CD4-positive, alpha-beta T cell treated with Interleukin-21 for 1 hour (primary cell): ENCODE results near the gene HNF1B.
"Not testable (repeated sequence)": the region's sequence is repeated elsewhere in the genome, so short reads cannot be mapped to it uniquely, and the experiment has no call there.

Source experiments
- DNase-seq: peaks from one replicate; pipeline ENCODE4 v3.0.0-alpha.2; 2020

HNF1B gene

DNA sequence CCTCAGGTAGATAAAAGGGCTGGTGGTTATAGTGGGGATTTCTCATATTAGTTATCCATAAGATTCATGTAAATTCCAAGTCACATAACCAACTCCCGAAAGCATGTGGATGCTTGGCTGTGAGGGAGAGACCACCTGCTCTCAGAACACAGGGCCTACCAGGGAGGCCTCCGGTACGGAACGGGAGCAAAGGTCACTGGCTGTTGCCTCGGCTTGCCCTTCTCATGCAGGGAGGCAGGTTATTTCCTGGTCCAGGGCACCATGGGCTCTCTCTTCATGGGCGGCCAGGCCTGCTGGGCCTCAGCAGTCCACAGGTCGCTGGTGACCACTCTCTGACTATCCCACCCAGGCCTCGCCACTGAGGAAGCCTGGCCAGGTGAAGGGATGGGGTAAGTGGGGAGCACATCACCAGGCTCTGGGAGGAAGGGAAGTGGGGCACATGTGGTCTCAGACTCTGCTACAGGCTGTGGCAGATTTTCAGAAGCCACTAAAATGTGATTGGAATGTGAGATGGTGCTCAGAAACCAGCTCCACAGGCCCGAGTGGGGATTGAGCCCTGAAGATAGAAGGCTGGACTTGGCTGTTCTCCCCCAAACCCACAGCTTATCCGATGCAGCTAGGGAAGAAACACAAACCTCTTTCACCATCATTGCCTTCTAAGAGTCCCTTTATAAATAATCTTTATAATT, 45.4 kb downstream of the HNF1B start:
- DNase-seq, result no peak

DNA sequence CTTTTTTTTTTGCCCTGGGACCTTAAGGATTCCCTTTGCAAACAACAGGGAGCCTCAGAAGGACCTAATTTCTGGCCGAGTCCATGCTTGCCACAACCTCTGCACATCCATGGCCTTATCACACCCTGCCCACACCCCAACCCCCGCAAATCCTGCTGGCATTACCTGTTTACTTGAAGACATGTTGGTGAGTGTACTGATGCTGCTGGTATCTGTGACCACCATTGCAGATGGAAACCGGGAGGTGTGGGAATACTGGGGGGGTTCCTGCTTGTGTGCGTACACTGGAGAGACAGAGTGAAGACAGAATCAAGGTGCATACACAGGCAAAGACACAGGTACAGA, 46.0 kb downstream of the HNF1B start:
- no peak for DNase-seq

DNA sequence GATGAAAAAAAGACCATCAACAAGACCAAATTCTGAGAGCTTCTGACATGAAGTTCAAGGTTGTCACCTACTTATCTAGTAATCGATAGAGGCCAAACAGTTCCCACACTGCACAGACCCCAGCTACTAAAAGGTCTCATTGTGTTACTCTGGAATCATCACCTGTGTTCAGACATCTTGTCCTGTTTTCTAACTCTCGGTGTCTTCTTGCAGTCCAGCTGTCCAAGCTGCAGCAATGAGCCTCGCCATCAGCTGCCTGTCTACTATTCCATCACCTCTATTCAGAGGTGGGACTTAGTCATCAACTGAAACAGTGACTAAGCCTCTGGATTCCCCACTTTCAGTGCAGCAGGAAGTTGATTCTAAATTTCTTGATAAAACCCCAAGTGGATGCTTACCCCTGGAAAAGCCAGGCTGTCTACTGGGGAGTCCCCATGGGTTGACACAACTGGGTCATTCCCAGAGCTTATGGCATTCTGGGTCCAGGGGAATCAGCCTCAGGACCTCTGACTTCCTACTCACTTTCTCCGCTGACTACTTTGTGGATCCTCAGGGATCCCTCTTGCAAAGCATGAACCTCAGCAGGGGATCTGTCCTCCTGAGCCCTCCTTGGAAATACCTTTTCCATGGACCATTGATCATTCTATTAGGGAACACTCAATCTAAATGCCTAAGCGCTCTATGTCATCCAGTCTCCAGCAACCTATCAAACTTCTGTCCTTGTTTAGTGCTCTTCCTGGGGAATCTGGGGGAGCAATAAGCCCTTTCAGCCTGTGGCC, 46.5 kb downstream of the HNF1B start:
- no peak for DNase-seq

DNA sequence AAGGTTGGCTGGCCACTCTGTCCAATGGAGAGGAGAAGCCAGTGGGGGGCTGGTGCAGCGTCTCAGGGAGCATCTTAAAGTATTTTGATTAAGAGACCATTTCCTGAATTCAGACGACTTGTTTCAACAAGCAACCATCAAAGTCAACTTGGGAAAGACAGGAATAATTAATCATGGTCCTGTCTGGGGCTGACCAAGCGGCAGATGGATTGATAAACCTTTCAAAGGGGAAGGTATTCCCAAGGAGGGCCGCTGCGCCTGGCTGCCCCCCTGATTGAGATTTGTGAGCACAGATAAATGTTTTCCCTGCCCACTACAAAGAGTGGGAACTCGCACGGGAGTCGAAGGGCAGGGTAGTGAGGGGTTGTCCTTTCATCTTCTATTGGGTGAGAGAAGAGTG, 47.5 kb downstream of the HNF1B start:
- no peak for DNase-seq

DNA sequence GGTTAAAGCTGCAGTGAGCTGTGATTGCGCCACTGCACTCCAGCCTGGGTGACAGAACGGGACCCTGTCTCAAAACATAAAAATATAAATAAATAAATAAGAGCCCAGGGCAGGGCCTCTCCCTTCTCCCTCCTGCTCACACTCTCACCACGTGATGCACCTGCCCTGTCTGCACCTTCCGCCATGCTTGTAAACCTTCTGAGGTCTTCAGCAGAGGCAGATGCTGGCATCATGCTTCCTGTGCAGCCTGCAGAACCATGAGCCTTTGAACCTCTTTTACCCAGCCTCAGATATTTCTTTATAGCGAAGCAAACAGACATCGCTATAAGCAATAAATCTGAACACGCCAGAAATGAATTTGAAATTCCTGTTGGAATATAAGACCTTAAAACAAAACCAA, 48.5 kb downstream of the HNF1B start:
- no peak for DNase-seq

DNA sequence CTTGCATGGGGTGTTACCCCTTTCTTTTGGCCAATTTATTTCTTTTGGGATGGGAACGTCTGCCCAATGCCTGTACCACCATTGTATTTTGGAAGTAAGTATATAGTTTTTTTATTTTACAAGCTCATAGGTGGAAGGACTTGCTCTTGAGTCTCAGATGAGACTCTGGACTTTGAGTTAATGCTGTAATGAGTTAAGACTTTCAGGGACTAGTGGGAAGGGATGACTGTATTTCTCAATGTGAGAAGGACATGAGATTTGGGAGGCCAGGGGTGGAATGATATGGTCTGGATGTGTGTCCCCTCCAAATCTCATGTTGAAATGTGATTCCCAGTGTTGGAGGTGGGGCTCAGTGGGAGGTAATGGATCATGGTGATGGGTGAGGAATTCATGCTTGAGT, 49.1 kb downstream of the HNF1B start:
- no peak for DNase-seq

DNA sequence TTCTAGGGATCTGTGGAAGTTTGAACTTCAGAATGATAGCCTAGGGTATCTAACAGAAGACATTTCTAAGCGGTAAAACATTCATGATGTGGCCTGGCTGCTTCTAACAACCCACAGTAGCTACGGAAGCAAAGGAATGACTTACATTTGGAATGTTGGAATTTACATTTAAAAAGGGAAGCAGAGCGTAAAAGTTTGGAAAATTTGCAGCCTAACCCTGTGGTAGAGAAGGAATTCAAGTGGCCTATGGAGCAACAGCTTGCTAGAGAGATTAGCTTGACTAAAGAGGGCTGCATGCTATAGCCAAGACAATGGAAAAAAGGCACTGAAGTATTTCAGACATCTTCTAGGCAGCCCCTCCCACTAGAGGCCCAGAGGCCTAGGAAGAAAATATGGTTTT, 50.1 kb downstream of the HNF1B start:
- no peak for DNase-seq

DNA sequence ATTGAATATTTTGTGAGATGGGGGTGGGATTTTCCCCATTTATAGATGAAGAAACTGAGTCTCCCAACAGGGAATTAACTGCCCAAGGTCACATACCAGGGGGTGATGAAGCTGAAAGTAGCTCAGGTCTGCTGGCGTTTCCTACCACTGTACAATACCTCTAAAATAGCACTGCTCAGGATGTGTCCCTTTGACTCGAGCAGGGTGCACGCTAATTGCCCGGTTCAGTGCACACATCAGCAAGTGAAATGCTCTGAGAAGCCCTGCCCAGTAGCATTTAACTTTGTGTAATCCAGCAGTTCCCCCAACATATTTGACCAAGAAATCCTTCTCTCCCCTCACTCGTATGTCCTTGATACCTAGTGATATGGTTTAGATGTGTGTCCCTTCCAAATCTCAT, 51.5 kb downstream of the HNF1B start:
- no peak for DNase-seq

DNA sequence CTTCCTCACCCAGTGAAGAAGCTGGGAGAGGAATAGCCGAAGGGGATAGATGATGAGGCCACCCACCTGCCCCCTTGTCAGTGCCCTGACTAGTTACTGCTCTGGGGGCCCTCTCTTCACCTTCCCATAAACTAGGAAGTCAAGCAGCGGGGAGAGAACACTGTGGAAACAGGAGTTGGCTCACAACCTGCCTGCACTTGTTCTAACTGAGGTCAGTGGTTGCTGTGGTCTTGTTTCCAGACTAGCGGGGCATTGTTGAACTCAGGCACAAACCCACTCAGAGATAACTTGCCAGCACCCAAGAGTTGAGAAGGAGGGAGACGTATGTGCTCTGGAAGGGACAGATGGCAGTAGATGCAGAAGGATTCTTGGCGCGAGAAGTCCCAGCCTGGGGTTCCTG, 53.1 kb downstream of the HNF1B start:
- DNase-seq, result no peak

DNA sequence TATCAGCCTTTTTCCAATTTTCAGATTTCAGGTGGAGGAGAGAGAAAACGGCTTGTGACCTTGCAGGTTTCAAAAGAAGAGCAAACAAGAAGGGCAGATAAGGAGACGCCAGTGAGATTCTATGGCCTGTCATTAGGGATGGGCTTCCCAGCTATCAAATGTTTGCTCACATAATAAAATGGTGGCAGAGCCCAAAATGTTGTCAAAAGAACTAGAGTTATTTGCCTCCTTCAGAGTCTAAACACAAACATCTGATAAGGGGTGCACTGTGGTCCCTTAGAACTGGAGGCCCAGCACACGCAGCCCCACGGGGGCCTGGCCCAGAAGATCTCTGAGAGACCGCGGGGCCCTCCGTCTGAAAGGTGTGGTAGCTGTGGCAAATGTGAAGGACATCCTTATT, 55.5 kb downstream of the HNF1B start:
- no peak for DNase-seq

DNA sequence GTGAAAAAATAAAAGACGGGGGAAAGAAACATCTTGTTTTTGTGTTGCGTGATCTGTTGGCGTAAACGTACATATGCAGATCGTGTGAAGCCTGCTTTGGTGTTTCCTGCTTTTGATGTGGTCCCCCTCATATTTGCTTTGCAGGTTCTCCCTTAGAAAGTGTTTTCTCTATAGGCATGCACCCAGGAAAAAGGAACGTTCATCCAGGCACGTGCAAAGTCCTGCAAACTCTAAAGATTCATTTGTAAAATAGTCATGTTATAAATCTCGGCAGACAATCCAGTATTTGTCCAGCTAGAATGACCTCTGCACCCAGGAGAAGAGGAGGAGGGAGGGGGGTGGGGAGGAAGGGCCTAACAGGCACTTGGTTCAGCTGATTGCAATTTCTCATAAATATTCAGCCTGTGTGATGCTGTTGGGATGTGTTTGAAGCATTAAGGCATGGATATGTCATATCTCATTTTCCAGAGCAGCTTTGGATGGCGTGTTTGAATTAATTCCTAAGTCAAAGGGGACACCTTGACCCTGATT, 61.3 kb downstream of the HNF1B start:
- no peak for DNase-seq

DNA sequence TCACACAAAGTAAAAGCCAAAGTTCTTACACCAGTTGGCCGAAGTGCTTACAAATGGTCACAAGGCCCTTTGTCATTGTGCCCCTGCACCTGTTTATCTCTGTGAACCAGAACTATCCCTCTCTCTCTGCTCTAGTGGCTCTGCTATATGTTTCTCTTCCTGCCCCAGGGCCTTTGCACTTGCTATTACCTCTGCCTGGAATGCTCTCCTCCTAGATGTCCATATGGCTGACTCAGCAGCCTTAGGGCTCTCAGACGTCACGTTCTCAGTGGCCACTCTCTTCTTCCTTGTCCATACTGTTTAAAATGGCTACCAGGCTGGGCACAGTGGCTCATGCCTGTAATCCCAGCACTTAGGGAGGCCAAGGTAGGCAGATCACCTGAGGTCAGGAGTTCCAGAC, 62.9 kb downstream of the HNF1B start:
- DNase-seq, result no peak

DNA sequence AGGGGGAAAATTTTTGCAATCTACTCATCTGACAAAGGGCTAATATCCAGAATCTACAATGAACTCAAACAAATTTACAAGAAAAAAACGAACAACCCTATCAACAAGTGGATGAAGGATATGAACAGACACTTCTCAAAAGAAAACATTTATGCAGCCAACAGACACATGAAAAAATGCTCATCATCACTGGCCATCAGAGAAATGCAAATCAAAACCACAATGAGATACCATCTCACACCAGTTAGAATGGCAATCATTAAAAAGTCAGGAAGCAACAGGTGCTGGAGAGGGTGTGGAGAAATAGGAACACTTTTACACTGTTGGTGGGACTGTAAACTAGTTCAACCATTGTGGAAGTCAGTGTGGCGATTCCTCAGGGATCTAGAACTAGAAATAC, 64.9 kb downstream of the HNF1B start:
- DNase-seq, result not testable (repeated sequence)

DNA sequence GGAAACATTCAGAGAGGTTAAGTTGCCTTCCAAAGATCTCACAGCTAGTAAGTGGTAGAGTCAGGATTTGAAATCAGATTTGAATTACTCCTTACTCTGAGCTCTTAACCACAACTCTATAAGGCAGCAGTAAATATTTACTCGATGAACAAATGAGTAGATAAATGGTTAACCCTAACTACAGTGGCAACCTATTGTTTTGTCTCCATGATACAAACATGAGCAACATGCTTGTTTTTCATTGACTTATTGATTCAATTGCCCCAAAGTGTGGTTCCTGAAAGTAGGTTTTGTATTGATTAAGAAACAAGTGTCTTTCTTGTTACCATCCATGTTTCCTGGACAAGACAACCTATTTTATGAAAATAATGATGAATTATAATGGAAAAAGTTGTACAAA, 66.8 kb downstream of the HNF1B start:
- no peak for DNase-seq

DNA sequence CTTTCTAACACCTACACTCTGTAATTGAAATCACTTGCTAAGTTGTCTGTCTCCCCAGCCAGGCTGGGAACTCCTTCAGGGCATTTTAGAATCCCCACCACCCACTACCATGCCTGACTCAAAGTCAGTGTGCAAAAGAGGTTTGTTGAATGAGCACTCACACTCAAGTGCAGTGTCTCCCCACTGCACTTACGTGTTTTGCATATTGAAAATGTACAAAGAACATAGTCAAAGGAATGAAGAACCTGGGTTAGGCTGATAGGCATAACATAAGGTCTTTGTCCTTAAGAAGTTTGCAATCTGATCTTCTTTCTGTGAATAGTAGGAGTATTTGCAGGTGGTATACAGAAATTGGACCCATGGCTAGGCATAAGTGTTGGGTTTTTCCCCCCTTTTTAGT, 67.8 kb downstream of the HNF1B start:
- no peak for DNase-seq

DNA sequence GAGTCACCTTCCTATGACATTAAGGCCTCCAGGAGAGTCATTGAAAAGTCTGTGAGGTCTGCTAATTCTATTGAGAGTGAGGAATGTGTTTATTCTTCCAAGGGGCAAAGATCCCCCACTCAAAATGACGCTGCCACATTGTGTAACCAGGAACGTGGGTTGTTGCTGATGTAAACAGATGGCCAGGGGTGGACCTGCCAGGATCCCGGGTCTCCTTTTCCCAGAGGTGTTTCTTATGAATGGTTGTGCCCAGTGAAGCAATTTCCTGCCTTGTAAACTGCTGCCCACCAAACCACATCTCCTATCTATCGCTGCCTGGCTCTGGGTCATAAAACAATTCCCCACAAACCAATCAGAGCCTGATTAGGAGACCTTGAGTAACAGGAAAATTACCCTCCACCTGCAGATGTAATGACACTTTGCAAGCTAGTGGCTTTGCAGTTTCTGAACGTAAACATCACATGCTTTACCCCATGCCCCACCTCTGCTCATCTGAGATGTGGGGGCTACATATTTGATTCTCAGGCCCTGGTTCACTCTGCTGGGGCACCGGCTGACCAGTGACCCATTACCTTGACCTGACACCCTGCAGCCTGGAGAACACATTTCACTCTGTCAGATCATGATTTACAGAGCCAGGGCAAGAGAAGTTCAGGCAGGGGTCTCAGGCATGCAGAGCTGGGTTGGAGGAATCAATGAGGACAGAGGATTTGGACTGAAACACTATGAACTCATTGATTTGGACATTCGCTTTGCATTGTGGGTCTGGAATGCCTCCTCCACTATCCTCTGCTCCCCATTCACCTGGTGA, 68.5 kb downstream of the HNF1B start:
- DNase-seq, result no peak

DNA sequence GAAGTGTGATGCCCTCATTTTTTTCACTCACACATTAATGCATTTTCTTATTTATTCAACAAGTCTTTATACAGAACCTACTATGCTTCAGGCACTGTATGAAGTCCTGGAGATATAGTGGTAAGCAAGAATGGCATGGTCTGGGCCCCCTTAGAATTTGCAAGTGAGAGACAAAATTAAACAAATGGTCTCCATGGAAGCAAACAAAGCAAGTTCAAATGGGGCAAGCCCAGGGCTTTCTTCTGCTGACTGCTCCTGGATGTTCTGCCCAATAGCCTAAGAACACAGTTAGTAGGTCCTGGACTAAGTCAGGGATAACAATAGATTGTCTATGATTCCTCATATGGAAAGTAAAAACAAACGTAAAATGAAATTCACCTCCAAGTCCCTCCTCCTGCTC, 70.3 kb downstream of the HNF1B start:
- no peak for DNase-seq

DNA sequence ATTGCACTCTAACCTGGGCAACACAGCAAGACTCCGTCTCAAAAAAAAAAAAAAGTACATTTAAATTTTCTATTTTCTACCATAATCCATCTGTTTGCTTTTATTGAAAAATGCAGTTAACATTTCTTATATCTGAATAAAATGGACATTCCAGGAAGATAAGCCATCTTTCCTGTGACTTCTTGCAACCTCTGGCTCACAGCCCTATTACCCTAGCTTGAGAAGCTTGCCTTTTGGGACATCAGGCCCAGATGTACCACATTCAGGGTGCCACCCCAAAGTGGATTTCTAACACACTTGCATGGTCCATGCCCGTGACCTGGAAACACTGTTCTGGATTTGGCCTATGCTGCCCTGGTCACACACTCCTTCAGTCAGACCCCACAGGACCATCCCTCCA, 71.5 kb downstream of the HNF1B start:
- DNase-seq, result no peak

DNA sequence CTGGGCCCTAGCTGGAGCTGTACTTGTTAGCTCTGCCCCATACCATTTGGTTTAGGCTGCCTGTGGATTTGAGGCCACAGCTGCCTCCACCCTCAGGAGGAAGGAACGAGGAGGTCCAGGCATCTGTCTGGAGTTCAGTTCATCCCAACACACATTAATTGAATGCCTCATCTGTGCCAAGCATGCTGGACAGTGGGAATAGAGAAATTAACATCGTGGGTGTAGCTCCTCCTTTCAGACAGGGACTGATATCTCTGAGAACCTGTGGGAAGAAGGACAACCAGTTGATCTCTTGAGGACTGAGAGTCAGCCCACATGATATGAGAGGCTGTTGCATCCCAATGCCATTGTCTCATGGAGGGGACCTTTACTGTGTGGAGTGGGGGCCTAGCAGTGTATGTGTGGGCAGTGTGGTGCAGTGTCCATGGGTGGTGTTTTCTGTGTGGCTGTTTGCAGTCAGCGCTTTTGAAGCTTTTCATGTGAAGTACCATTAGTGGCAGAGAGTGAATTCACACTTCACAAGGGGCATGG, 72.2 kb downstream of the HNF1B start:
- no peak for DNase-seq

DNA sequence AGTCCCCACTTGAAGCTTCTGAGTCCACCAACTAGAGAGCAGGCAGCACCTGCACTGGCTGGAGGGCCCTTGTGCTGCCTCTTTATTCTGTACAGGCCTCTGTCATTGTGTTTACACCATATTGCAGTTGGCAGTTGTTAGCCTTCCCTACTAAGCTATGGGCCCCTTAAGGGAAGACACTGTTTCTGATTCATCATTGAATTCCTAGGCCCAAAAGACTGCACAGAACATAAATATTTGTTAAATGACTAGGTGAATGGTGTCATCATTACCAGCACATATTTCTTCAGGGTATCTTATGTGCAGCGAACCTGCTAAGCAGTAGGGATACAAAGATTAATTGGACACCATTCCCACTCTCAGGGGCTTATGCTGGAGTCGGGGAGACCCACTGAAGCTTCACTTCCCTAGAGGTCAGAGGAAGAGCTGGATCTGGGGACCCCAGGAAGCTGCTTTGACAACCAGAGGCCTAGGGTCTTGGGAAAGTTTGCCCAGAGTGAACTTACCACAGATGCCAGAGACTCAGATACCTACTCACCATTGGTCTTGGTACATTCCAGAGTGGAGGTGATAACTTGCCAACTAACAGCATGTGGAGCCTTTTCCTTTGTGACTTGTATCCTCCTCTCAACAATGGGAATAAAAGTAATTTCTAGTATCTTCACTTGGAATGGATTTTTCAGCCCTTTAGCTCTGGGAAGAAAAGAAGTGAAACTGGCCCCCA, 72.9 kb downstream of the HNF1B start:
- DNase-seq, result no peak

DNA sequence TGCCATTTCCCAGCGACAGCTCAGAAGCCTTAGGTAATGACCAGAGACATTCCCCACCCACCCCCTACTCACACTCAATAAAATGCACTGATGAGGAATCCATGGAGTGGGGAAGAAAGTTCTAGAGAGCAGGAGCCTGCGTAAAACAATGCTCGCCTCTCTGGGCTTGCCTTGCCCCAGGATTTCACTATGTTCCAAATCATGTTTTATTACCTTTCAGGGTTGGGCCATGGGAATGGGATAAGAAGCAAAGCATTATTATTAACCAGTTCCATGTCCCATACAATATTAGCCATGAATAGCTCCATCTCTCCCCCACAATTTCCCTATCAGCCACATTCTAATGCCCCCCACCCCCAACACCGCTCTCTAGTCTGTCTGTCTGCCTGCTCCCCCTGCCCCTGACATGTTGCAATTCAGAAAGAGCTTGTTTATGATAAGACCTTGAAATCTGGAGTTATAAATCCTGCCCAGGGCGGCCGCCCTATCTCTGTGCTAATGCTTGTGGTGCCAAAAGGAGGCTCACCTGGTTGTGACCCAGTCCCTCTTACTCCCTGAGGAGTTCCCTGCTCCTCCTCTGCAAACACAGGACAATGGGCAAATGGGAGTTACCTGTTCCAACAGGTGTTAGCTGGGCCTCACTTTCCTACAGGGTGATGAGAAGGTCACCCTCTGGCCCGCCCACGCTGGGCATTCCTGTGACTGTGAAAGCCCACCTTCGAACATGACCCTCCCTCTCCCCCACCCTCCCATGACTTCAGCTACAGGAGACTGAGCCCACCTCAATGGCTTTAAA, 73.6 kb downstream of the HNF1B start:
- DNase-seq, result no peak

DNA sequence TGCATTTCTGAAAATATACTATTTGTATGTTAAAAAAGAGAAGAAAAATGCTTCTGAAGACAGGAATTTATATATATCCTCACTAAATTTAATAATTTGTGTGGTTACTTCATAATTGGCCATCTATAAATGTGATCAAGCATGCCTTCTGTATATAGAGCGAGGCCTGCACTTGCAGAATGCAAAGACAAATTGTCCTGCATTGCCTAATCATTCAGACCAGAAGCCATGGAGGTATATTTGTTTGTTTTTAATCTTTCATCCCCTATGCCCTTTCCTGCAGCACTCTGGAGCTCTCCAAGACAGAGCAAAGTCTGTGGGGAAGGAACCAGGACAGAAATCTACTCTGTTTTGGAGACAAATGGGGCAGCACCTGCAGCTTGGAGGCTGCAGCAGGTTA, 77.8 kb downstream of the HNF1B start:
- DNase-seq, result no peak
